ENCODE measurements around the gene THOC1.

DNA sequence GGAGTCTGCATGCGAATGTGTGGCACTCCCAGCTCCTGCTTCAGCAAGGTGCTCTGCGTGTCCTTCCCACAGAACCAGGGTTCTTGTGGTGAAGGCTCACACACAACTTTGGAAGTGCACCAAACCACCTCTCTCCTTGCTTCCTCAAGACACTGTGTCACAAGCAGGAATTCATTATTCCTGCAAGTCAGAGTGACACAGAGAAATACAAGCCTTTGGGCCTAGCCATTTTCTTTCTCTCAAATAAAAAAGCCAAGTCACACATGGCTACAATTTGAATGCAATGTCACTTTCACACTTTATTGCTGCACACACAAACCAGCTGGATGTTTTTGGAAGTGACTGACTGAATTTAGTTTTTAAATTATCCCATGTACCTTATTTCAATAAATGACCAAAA lies 30.1 kb upstream of the THOC1 start:
- TF ChIP-seq EP300 (IDR thresholded peaks at IDR 0.05): no peak
- TF ChIP-seq, protein P1, sequence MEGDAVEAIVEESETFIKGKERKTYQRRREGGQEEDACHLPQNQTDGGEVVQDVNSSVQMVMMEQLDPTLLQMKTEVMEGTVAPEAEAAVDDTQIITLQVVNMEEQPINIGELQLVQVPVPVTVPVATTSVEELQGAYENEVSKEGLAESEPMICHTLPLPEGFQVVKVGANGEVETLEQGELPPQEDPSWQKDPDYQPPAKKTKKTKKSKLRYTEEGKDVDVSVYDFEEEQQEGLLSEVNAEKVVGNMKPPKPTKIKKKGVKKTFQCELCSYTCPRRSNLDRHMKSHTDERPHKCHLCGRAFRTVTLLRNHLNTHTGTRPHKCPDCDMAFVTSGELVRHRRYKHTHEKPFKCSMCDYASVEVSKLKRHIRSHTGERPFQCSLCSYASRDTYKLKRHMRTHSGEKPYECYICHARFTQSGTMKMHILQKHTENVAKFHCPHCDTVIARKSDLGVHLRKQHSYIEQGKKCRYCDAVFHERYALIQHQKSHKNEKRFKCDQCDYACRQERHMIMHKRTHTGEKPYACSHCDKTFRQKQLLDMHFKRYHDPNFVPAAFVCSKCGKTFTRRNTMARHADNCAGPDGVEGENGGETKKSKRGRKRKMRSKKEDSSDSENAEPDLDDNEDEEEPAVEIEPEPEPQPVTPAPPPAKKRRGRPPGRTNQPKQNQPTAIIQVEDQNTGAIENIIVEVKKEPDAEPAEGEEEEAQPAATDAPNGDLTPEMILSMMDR (IDR thresholded peaks at IDR 0.05): no peak
- no peak for TF ChIP-seq POLR2AphosphoS5 (IDR thresholded peaks at IDR 0.05)
- TF ChIP-seq POLR2A (IDR thresholded peaks at IDR 0.05): no peak
